Thymus (tissue), 11 donors: ENCODE data around the gene WIPF3. TPM values are rescaled to one million over a fixed set of nuclear protein-coding genes. Genes with fewer than 3 reads are reported as not detected.
A peak's percentile ranks its signal among the peaks of the same experiment; 100 is the strongest.

ENCODE experiments used
- DNase-seq, 9 donors: peaks; one replicate each; pipeline ENCODE4 v3.0.0-alpha.2; 2013; ENCODE audit warnings: low spot score in 9 of 9, low read depth in 6 of 9, missing footprints in 1 of 9
- H3K27ac ChIP-seq, 2 donors: one replicate each; pipeline ENCODE4 v1.5.1; 2013; ENCODE audit warnings: control low read depth in 1 of 2, low read depth in 1 of 2, low read length in 1 of 2, mild to moderate bottlenecking in 1 of 2, moderate library complexity in 1 of 2
- H3K27me3 ChIP-seq, 2 donors: one replicate each; pipeline ENCODE4 v1.5.1; 2013; ENCODE audit warnings: low read length in 1 of 2; ENCODE audit not compliant: control insufficient read depth in 2 of 2, insufficient read depth in 1 of 2
- H3K36me3 ChIP-seq, 2 donors: one replicate each; pipeline ENCODE4 v1.5.1; 2013; ENCODE audit warnings: low read length in 1 of 2, mild to moderate bottlenecking in 1 of 2, moderate library complexity in 1 of 2; ENCODE audit not compliant: control insufficient read depth in 2 of 2, insufficient read depth in 2 of 2
- H3K4me1 ChIP-seq, 2 donors: one replicate each; pipeline ENCODE4 v1.5.1; 2013; ENCODE audit warnings: low read length in 2 of 2; ENCODE audit not compliant: control insufficient read depth in 2 of 2, insufficient read depth in 2 of 2
- H3K4me3 ChIP-seq, 2 donors: one replicate each; pipeline ENCODE4 v1.5.1; 2013; ENCODE audit warnings: low read length in 2 of 2, control low read depth in 1 of 2, mild to moderate bottlenecking in 1 of 2
- H3K9me3 ChIP-seq, 2 donors: one replicate each; pipeline ENCODE4 v1.5.1; 2013; ENCODE audit warnings: low read length in 1 of 2, mild to moderate bottlenecking in 1 of 2; ENCODE audit not compliant: control insufficient read depth in 2 of 2, insufficient read depth in 1 of 2
- WGBS: extraction: QIAGEN DNeasy Blood & Tissue Kit; methylation state at CpG from one replicate; pipeline ENCODE4 v1.1.7; 2013; 5-methylcytosine and 5-hydroxymethylcytosine counted together
- polyA plus RNA-seq: library from polyadenylated mRNA; stranded (reverse); fragments of 200-250 nt; gene quantifications from one replicate; pipeline ENCODE4 v1.2.3, GENCODE V29; 2013
- total RNA-seq: library from RNA; stranded (reverse); fragments of 120-200 nt; gene quantifications from one replicate; pipeline ENCODE4 v1.2.4, GENCODE V29; 2013
- donor health status: healthy.

The WIPF3 gene
- total and polyA plus RNA-seq, 2 donors, result 0.14 to 0.55 TPM

GRCh38 chr7:29879609-29880008 lies 73.3 kb downstream of the WIPF3 start:
- no peaks in the 10 kb centered on the region for H3K36me3 ChIP-seq
- peaks cover 0 to 1% of the 10 kb centered on the region in 2 donors for H3K9me3 ChIP-seq
- H3K4me1 ChIP-seq, result no peaks in the 10 kb centered on the region
- no peak for DNase-seq
- no peak overlapping the region for H3K4me3 ChIP-seq
- WGBS, result 94% methylated on average over 2 of the region's 2 CpGs
- H3K27ac ChIP-seq, result no peak overlapping the region
- H3K27me3 ChIP-seq, result peaks cover 5 to 26% of the 10 kb centered on the region in 2 donors

DNA sequence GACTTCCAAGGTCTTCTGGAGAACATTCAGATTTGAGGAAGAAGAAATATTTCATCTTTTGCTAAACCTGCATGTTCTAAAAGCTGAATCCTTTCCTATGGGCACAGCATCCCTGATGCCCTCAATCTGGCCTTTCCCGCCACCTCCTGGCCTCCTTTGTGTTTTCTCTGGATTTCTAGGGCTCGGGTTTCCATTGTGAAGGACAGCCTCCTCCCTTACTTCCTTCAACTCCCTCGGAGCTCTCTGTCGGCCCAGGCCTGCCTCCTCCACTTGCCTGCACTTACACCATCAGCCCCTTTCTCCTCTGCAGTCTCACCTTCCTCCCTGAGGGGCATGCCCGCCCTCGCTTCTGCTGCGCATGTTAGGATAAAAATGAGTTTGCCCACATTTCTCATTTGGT lies 75.4 kb downstream of the WIPF3 start:
- Histone ChIP-seq H3K27ac (no peak overlapping the region), H3K36me3 (no peaks in the 10 kb centered on the region), H3K4me3 (no peak overlapping the region), H3K9me3 (peaks cover 0 to 1% of the 10 kb centered on the region in 2 donors), H3K4me1 (no peaks in the 10 kb centered on the region), H3K27me3 (peaks cover 5 to 36% of the 10 kb centered on the region in 2 donors)
- WGBS, result 94% methylated on average over 7 of the region's 7 CpGs
- no peak for DNase-seq

DNA sequence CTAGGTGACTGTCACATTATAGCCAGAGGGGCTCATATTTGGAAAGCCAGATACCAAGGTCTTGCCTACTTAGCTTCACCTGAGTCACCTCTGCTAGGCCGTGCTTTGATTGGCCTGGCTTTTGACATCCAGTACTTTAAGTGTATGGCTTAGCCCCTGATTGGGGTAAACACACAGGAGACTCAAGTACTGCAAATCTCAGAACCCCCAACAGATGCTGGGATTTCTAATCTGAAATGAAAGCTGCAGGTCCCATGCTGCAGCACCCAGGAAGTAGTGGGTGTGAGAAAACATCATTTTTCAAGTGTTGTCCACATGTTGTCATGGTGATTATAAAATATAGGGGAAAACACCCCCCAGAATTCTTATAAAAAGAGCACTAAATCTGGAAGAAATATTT lies 76.2 kb downstream of the WIPF3 start:
- H3K27ac ChIP-seq, result no peak overlapping the region
- peaks cover 5 to 36% of the 10 kb centered on the region in 2 donors for H3K27me3 ChIP-seq
- DNase-seq, result no peak
- no peak overlapping the region for H3K4me3 ChIP-seq
- H3K9me3 ChIP-seq, result peaks cover 0 to 1% of the 10 kb centered on the region in 2 donors
- no peaks in the 10 kb centered on the region for H3K4me1 ChIP-seq
- WGBS, result 95% methylated on average over 1 of the region's 1 CpG
- H3K36me3 ChIP-seq, result no peaks in the 10 kb centered on the region

DNA sequence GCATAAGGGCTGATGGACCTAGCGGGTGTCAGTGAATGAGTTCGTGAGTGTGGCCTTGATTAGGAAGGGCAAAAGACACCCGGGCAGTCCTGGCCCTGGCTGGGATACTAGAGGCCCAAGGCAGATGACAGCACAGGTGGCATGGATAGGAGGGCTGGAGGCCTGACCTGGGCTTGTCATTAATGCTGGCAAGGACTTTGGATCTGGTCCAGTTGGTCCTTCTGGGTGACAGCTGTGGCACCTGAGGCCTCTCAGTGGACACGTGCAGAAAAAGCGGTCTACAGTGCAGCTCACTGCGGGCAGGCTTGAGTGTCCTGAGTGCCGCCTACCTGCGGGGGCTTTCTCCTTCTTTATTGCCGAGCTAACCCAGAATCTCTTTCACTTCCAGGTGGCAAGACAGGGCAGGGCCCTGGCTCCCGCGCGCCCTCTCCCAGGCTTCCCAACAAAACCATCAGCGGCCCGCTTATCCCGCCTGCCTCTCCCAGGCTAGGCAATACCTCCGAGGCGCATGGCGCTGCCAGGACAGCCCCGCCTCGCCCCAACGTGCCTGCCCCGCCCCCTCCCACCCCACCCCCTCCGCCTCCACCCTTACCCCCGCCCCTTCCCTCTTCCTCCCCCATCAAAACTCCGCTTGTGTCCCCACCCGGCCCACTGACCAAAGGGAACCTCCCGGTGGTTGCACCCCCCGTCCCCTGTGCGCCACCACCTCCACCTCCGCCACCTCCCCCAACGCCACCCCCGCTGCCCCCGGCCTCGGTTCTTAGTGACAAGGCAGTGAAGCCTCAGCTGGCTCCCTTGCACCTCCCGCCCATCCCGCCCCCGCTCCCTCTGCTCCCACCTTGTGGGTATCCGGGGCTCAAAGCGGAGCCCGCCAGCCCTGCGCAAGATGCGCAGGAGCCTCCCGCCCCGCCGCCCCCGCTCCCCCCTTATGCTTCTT lies 77.4 kb downstream of the WIPF3 start:
- Histone ChIP-seq H3K9me3 (peaks cover 0 to 1% of the 10 kb centered on the region in 2 donors), H3K27ac (no peak overlapping the region), H3K4me1 (no peaks in the 10 kb centered on the region), H3K4me3 (peak overlapping the region in 1 of 2 donors; percentile 26), H3K27me3 (peaks cover 5 to 36% of the 10 kb centered on the region in 2 donors), H3K36me3 (no peaks in the 10 kb centered on the region)
- 24% methylated on average over 46 of the region's 46 CpGs for WGBS
- no peak for DNase-seq

GRCh38 chr7:29884399-29885272 lies 78.3 kb downstream of the WIPF3 start:
- H3K9me3 ChIP-seq, result peaks cover 0 to 1% of the 10 kb centered on the region in 2 donors
- no peak for DNase-seq
- no peaks in the 10 kb centered on the region for H3K4me1 ChIP-seq
- H3K4me3 ChIP-seq, result peak overlapping the region in 1 of 2 donors; percentile 26
- H3K27ac ChIP-seq, result no peak overlapping the region
- 56% methylated on average over 28 of the region's 28 CpGs for WGBS
- peaks cover 5 to 36% of the 10 kb centered on the region in 2 donors for H3K27me3 ChIP-seq
- no peaks in the 10 kb centered on the region for H3K36me3 ChIP-seq

- Histone ChIP-seq H3K9me3 (peaks cover 0 to 1% of the 10 kb centered on the region in 2 donors), H3K4me3 (no peak overlapping the region), H3K36me3 (no peaks in the 10 kb centered on the region), H3K27ac (no peak overlapping the region), H3K27me3 (peaks cover 5 to 36% of the 10 kb centered on the region in 2 donors), H3K4me1 (no peaks in the 10 kb centered on the region)
- 97% methylated on average over 3 of the region's 3 CpGs for WGBS
- DNase-seq, result no peak
Observed at GRCh38 chr7:29885626-29886025, 79.3 kb downstream of the WIPF3 start.

- no peaks in the 10 kb centered on the region for H3K4me1 ChIP-seq
- no peaks in the 10 kb centered on the region for H3K9me3 ChIP-seq
- H3K27me3 ChIP-seq, result peaks cover 5 to 34% of the 10 kb centered on the region in 2 donors
- H3K36me3 ChIP-seq, result no peaks in the 10 kb centered on the region
- DNase-seq, result no peak
- 96% methylated on average over 2 of the region's 2 CpGs for WGBS
- H3K4me3 ChIP-seq, result no peak overlapping the region
- no peak overlapping the region for H3K27ac ChIP-seq
Observed at GRCh38 chr7:29886827-29887226, 80.5 kb downstream of the WIPF3 start.

DNA sequence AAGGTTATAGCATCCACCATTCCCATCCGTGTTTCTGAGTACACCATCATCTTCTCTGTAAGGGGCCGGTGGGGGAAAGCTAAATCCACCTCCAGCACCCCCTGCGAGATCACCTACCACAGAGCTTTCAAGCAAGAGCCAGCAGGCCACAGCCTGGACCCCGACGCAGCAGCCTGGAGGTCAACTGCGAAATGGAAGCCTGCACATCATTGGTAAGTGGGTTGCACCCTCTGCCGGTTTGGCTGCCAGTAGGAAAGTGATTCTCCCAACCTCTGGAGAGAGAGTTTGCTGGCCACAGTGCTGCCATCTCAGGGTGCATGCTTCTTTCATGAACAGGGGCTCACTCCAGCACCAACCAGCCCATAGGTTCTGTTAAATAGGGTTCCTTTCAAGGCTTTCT lies 81.7 kb downstream of the WIPF3 start:
- Histone ChIP-seq H3K4me3 (no peak overlapping the region), H3K27me3 (peaks cover 5 to 25% of the 10 kb centered on the region in 2 donors), H3K27ac (no peak overlapping the region), H3K9me3 (no peaks in the 10 kb centered on the region), H3K36me3 (no peaks in the 10 kb centered on the region), H3K4me1 (no peaks in the 10 kb centered on the region)
- 96% methylated on average over 7 of the region's 7 CpGs for WGBS
- no peak for DNase-seq

DNA sequence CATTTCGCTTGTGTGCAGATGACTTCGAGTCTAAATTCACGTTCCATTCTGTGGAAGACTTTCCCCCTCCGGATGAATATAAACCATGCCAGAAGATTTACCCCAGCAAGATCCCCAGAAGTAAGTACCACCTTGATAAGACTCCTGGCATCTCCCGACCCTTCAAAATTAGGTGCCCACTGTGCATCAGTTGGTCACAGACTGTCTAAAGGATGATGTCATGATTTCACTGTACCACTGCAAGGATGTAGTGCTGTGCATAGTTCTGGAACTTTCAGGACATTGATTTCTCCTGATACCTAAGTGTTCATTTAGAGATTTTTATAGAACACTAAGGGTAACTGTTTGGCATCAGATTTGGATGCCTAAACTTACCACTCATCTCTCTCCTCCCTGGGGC lies 83.0 kb downstream of the WIPF3 start:
- 95% methylated on average over 5 of the region's 5 CpGs for WGBS

More for the DNA sequence above, 83.0 kb downstream of the WIPF3 start:
- Histone ChIP-seq H3K27ac (no peak overlapping the region), H3K4me1 (no peaks in the 10 kb centered on the region), H3K27me3 (peaks cover under 1 to 14% of the 10 kb centered on the region in 2 donors), H3K4me3 (no peak overlapping the region), H3K9me3 (no peaks in the 10 kb centered on the region), H3K36me3 (no peaks in the 10 kb centered on the region)
- no peak for DNase-seq
